ENCODE measurements around the gene TAL1.
A peak's percentile ranks its signal among the peaks of the same experiment; 100 is the strongest.
"Not testable (repeated sequence)": the region's sequence is repeated elsewhere in the genome, so short reads cannot be mapped to it uniquely, and the experiment has no call there.

Gene TAL1

GRCh38 chr1:47195981-47196380 is 36.0 kb downstream of the TAL1 start:
- not testable (repeated sequence) for H3K36me3 ChIP-seq (ENCODE audit: control insufficient read depth, insufficient read depth, low read length); H3K79me1 ChIP-seq (ENCODE audit: low read length); H3K27me3 ChIP-seq (ENCODE audit: insufficient read depth, low read length, poor library complexity); DNase-seq; H3K56ac ChIP-seq (ENCODE audit: low read length); H3K4me2 ChIP-seq (ENCODE audit: low read length); H4K8ac ChIP-seq (ENCODE audit: low read depth, low read length); H3K9ac ChIP-seq (ENCODE audit: low read length); H2BK15ac ChIP-seq (replicated peaks; ENCODE audit: low read depth); H3K79me2 ChIP-seq (ENCODE audit: control insufficient read depth, insufficient read depth, low read length); H2AK5ac ChIP-seq (ENCODE audit: low read length); H4K5ac ChIP-seq (ENCODE audit: low read length); H3K4me3 ChIP-seq (ENCODE audit: low read length); H3K27ac ChIP-seq (ENCODE audit: low read depth, low read length); H3K4ac ChIP-seq (ENCODE audit: low read depth, low read length); H3K23ac ChIP-seq (ENCODE audit: low read length); H2BK120ac ChIP-seq (ENCODE audit: low read depth, low read length); H2BK5ac ChIP-seq (ENCODE audit: low read length); H3K4me1 ChIP-seq (ENCODE audit: control insufficient read depth, low read depth, low read length); H3K18ac ChIP-seq (ENCODE audit: low read length)
- no CpG with 5 or more reads among the region's 9 CpGs for WGBS (ENCODE audit: extremely low coverage, insufficient coverage, low lambda C conversion rate)

- Histone ChIP-seq H3K27ac (ENCODE audit: low read depth, low read length) (no peak overlapping the region), H3K79me2 (ENCODE audit: control insufficient read depth, insufficient read depth, low read length) (no peaks in the 10 kb centered on the region), H2BK120ac (ENCODE audit: low read depth, low read length) (no peak overlapping the region), H3K23ac (ENCODE audit: low read length) (no peak overlapping the region), H3K27me3 (ENCODE audit: insufficient read depth, low read length, poor library complexity) (no peaks in the 10 kb centered on the region), H4K8ac (ENCODE audit: low read depth, low read length) (no peak overlapping the region), H3K4ac (ENCODE audit: low read depth, low read length) (no peak overlapping the region), H2AK5ac (ENCODE audit: low read length) (no peak overlapping the region), H3K9ac (ENCODE audit: low read length) (no peak overlapping the region), H3K79me1 (ENCODE audit: low read length) (no peaks in the 10 kb centered on the region), H3K56ac (ENCODE audit: low read length) (no peak overlapping the region), H4K5ac (ENCODE audit: low read length) (no peak overlapping the region), H3K36me3 (ENCODE audit: control insufficient read depth, insufficient read depth, low read length) (no peaks in the 10 kb centered on the region), H2BK15ac (replicated peaks; ENCODE audit: low read depth) (no peak overlapping the region), H3K4me1 (ENCODE audit: control insufficient read depth, low read depth, low read length) (peaks cover 3% of the 10 kb centered on the region), H3K4me2 (ENCODE audit: low read length) (no peak overlapping the region), H3K18ac (ENCODE audit: low read length) (no peak overlapping the region), H2BK5ac (ENCODE audit: low read length) (no peak overlapping the region), H3K4me3 (ENCODE audit: low read length) (no peak overlapping the region)
- no peak for DNase-seq
Measured at GRCh38 chr1:47194311-47194710, 37.7 kb downstream of the TAL1 start.

GRCh38 chr1:47193496-47193895 is 38.5 kb downstream of the TAL1 start:
- H3K79me2 ChIP-seq (ENCODE audit: control insufficient read depth, insufficient read depth, low read length); H2BK15ac ChIP-seq (replicated peaks; ENCODE audit: low read depth); H3K36me3 ChIP-seq (ENCODE audit: control insufficient read depth, insufficient read depth, low read length); H3K4ac ChIP-seq (ENCODE audit: low read depth, low read length); H3K4me2 ChIP-seq (ENCODE audit: low read length); H3K4me3 ChIP-seq (ENCODE audit: low read length); H3K9ac ChIP-seq (ENCODE audit: low read length); H2BK5ac ChIP-seq (ENCODE audit: low read length); H3K27ac ChIP-seq (ENCODE audit: low read depth, low read length); DNase-seq; H4K8ac ChIP-seq (ENCODE audit: low read depth, low read length); H2AK5ac ChIP-seq (ENCODE audit: low read length); H3K23ac ChIP-seq (ENCODE audit: low read length); H2BK120ac ChIP-seq (ENCODE audit: low read depth, low read length); H3K18ac ChIP-seq (ENCODE audit: low read length); H3K4me1 ChIP-seq (ENCODE audit: control insufficient read depth, low read depth, low read length); H3K56ac ChIP-seq (ENCODE audit: low read length); H3K27me3 ChIP-seq (ENCODE audit: insufficient read depth, low read length, poor library complexity); H4K5ac ChIP-seq (ENCODE audit: low read length); H3K79me1 ChIP-seq (ENCODE audit: low read length): not testable (repeated sequence)
- no CpG with 5 or more reads among the region's 10 CpGs for WGBS (ENCODE audit: extremely low coverage, insufficient coverage, low lambda C conversion rate)

- H2BK120ac ChIP-seq (ENCODE audit: low read depth, low read length) = no peak overlapping the region
- H3K56ac ChIP-seq (ENCODE audit: low read length) = peak overlapping the region; percentile 76
Measured at GRCh38 chr1:47192458-47193384, 39.3 kb downstream of the TAL1 start.

GRCh38 chr1:47191940-47192457 is 40.0 kb downstream of the TAL1 start:
- no peak overlapping the region for H3K4me3 ChIP-seq (ENCODE audit: low read length)
- no CpG with 5 or more reads among the region's 4 CpGs for WGBS (ENCODE audit: extremely low coverage, insufficient coverage, low lambda C conversion rate)

More at GRCh38 chr1:47192458-47193384, 39.3 kb downstream of the TAL1 start:
- H3K9ac ChIP-seq (ENCODE audit: low read length) = peak overlapping the region; percentile 41
- H3K36me3 ChIP-seq (ENCODE audit: control insufficient read depth, insufficient read depth, low read length) = no peaks in the 10 kb centered on the region
- no peak overlapping the region for H3K18ac ChIP-seq (ENCODE audit: low read length)
- no peak overlapping the region for H3K4me3 ChIP-seq (ENCODE audit: low read length)
- no peak overlapping the region for H3K4me2 ChIP-seq (ENCODE audit: low read length)
- no peaks in the 10 kb centered on the region for H3K79me1 ChIP-seq (ENCODE audit: low read length)
- no peak overlapping the region for H2AK5ac ChIP-seq (ENCODE audit: low read length)
- H4K8ac ChIP-seq (ENCODE audit: low read depth, low read length) = no peak overlapping the region
- peak; percentile 87 for DNase-seq
- no peaks in the 10 kb centered on the region for H3K27me3 ChIP-seq (ENCODE audit: insufficient read depth, low read length, poor library complexity)
- no peak overlapping the region for H3K4ac ChIP-seq (ENCODE audit: low read depth, low read length)
- H3K79me2 ChIP-seq (ENCODE audit: control insufficient read depth, insufficient read depth, low read length) = no peaks in the 10 kb centered on the region
- peaks cover 3% of the 10 kb centered on the region for H3K4me1 ChIP-seq (ENCODE audit: control insufficient read depth, low read depth, low read length)
- no peak overlapping the region for H2BK5ac ChIP-seq (ENCODE audit: low read length)
- no peak overlapping the region for H4K5ac ChIP-seq (ENCODE audit: low read length)
- H2BK15ac ChIP-seq (replicated peaks; ENCODE audit: low read depth) = no peak overlapping the region
- no peak overlapping the region for H3K23ac ChIP-seq (ENCODE audit: low read length)
- no CpG with 5 or more reads among the region's 10 CpGs for WGBS (ENCODE audit: extremely low coverage, insufficient coverage, low lambda C conversion rate)
- no peak overlapping the region for H3K27ac ChIP-seq (ENCODE audit: low read depth, low read length)

More at GRCh38 chr1:47191940-47192457, 40.0 kb downstream of the TAL1 start:
- H4K8ac ChIP-seq (ENCODE audit: low read depth, low read length) = no peak overlapping the region
- no peak overlapping the region for H3K9ac ChIP-seq (ENCODE audit: low read length)
- H2BK15ac ChIP-seq (replicated peaks; ENCODE audit: low read depth) = no peak overlapping the region
- no peak for DNase-seq
- H3K27me3 ChIP-seq (ENCODE audit: insufficient read depth, low read length, poor library complexity) = no peaks in the 10 kb centered on the region
- H2BK5ac ChIP-seq (ENCODE audit: low read length) = no peak overlapping the region
- peaks cover 3% of the 10 kb centered on the region for H3K4me1 ChIP-seq (ENCODE audit: control insufficient read depth, low read depth, low read length)
- H3K36me3 ChIP-seq (ENCODE audit: control insufficient read depth, insufficient read depth, low read length) = no peaks in the 10 kb centered on the region
- H3K18ac ChIP-seq (ENCODE audit: low read length) = no peak overlapping the region
- H3K56ac ChIP-seq (ENCODE audit: low read length) = no peak overlapping the region
- no peak overlapping the region for H3K4me2 ChIP-seq (ENCODE audit: low read length)
- H4K5ac ChIP-seq (ENCODE audit: low read length) = no peak overlapping the region
- no peak overlapping the region for H3K27ac ChIP-seq (ENCODE audit: low read depth, low read length)
- H3K4ac ChIP-seq (ENCODE audit: low read depth, low read length) = no peak overlapping the region
- no peaks in the 10 kb centered on the region for H3K79me2 ChIP-seq (ENCODE audit: control insufficient read depth, insufficient read depth, low read length)
- H3K79me1 ChIP-seq (ENCODE audit: low read length) = no peaks in the 10 kb centered on the region
- no peak overlapping the region for H2AK5ac ChIP-seq (ENCODE audit: low read length)
- no peak overlapping the region for H3K23ac ChIP-seq (ENCODE audit: low read length)
- no peak overlapping the region for H2BK120ac ChIP-seq (ENCODE audit: low read depth, low read length)

Data from mesendoderm (in vitro differentiated cells).